GM19397 (cell line): ENCODE measurements around the gene C9orf85.
"Not testable (repeated sequence)": the region's sequence is repeated elsewhere in the genome, so short reads cannot be mapped to it uniquely, and the experiment has no call there.

Source experiments
- ATAC-seq: cut with Tn5 transposase; IDR thresholded peaks from one replicate; pipeline ENCODE4 v1.9.1; 2021; ENCODE audit warnings: mild to moderate bottlenecking, moderate library complexity; ENCODE audit not compliant: unreplicated experiment

The C9orf85 gene

GRCh38 chr9:71987471-71988371, 76.3 kb downstream of the C9orf85 start:
- no peak for ATAC-seq

- no peak for ATAC-seq
Measured at GRCh38 chr9:71990466-71990865, 79.0 kb downstream of the C9orf85 start.

GRCh38 chr9:72005451-72005850, 94.0 kb downstream of the C9orf85 start:
- ATAC-seq: no peak

GRCh38 chr9:72006501-72006900, 95.1 kb downstream of the C9orf85 start:
- ATAC-seq: no peak

- ATAC-seq: not testable (repeated sequence)
Measured at GRCh38 chr9:72007726-72008125, 96.3 kb downstream of the C9orf85 start.

- ATAC-seq: no peak
Measured at GRCh38 chr9:72012646-72013045, 101.2 kb downstream of the C9orf85 start.

GRCh38 chr9:72013292-72013760, 101.9 kb downstream of the C9orf85 start:
- no peak for ATAC-seq

GRCh38 chr9:72022841-72023240, 111.4 kb downstream of the C9orf85 start:
- no peak for ATAC-seq
